A673 (cell line): Measurements from ENCODE around the gene FAM163A.

Experiments
- CTCF ChIP-seq: fragments of 300-800, 200-600 bp; sonication (generic); conservative IDR thresholded peaks from 2 replicates; pipeline ENCODE4 v1.5.1; 2017; ENCODE audit warnings: low read depth, mild to moderate bottlenecking, antibody characterized with exemption, low read length, moderate library complexity, mixed read lengths
- EZH2 ChIP-seq: fragments of 200-600 bp; sonication (generic); IDR thresholded peaks from 2 replicates; pipeline ENCODE4 v1.6.1; 2017; ENCODE audit warnings: borderline replicate concordance, low read depth, mild to moderate bottlenecking, mixed read lengths, antibody characterized with exemption, low read length; ENCODE audit not compliant: poor library complexity, severe bottlenecking

DNA sequence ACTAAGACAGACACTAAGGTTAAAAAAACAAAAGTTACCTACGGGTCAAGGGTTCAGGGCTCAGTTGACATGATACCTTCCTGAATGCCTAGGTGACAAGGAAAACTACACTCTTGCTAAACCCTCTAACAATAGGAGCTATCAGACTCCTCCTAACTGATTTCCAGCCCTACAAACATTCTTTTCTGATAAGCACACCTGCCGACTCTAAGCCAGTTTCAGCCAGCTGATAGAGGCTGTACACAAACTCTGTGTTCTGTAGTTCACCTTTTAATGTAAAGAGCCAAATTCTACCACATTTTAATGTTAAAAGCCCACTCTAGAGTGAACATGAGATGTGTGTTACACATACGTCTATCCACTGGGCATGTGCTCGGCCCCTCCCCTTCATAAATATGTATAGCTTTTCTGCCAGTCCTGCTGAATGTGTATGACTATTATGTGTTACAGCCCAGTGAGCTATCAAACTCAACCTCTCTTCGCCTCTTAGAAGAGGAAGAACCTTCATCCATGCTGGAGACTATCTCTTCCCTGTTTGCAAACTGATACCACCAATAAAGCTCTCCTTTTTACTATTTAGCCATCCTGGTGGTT, 40.0 kb upstream of the FAM163A start:
- no peak for TF ChIP-seq CTCF
- no peak for TF ChIP-seq EZH2
